ENCODE results near the gene KCTD4. TPM values are rescaled to one million over a fixed set of nuclear protein-coding genes. Genes with fewer than 3 reads are reported as not detected.
"Not testable (repeated sequence)": the region's sequence is repeated elsewhere in the genome, so short reads cannot be mapped to it uniquely, and the experiment has no call there.

KCTD4 gene
- total RNA-seq, 1 experiment from 2014 or later, result not detected

- DNase-seq, result no peak
- Histone ChIP-seq H3K27me3 (replicated peaks; ENCODE audit: control insufficient read depth, insufficient read depth, low read length) (no peaks in the 10 kb centered on the region), H3K9me3 (no peaks in the 10 kb centered on the region), H3K36me3 (ENCODE audit: control insufficient read depth, insufficient read depth, low read length) (no peaks in the 10 kb centered on the region), H3K4me1 (peaks cover 16% of the 10 kb centered on the region), H3K4me3 (ENCODE audit: low read depth, low read length) (no peak overlapping the region)
- TF ChIP-seq, protein P1, sequence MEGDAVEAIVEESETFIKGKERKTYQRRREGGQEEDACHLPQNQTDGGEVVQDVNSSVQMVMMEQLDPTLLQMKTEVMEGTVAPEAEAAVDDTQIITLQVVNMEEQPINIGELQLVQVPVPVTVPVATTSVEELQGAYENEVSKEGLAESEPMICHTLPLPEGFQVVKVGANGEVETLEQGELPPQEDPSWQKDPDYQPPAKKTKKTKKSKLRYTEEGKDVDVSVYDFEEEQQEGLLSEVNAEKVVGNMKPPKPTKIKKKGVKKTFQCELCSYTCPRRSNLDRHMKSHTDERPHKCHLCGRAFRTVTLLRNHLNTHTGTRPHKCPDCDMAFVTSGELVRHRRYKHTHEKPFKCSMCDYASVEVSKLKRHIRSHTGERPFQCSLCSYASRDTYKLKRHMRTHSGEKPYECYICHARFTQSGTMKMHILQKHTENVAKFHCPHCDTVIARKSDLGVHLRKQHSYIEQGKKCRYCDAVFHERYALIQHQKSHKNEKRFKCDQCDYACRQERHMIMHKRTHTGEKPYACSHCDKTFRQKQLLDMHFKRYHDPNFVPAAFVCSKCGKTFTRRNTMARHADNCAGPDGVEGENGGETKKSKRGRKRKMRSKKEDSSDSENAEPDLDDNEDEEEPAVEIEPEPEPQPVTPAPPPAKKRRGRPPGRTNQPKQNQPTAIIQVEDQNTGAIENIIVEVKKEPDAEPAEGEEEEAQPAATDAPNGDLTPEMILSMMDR (IDR thresholded peaks at IDR 0.05; ENCODE audit: insufficient read depth in 1 of 2, low read depth in 1 of 2, low read length in 1 of 2, severe bottlenecking in 1 of 2, unreplicated experiment in 1 of 2), result no peak
- no TSS peak for BruUV-seq (replicated peaks)
- intact Hi-C loops (cut with micrococcal nuclease; ENCODE audit: unreplicated experiment), result loop anchor here (10.0 kb wide), 1 partner anchor 147 kb away; no protein-coding TSS in a partner anchor
- Mint-ChIP-seq H3K27ac (ENCODE audit: unreplicated experiment) (no peak overlapping the region), H3K4me3 (ENCODE audit: unreplicated experiment) (no peak overlapping the region), H3K4me1 (ENCODE audit: low read depth, unreplicated experiment) (no peaks in the 10 kb centered on the region), H3K27me3 (ENCODE audit: insufficient read depth, unreplicated experiment) (no peaks in the 10 kb centered on the region), H3K36me3 (ENCODE audit: insufficient read depth, unreplicated experiment) (peaks cover 10% of the 10 kb centered on the region), H3K9me3 (ENCODE audit: unreplicated experiment) (no peaks in the 10 kb centered on the region)
- ChIA-PET CTCF (no interaction called here), POLR2A (no interaction called here)
These were observed 9.0 kb downstream of the KCTD4 start for GRCh38 chr13:45191874-45192273.

GRCh38 chr13:45189511-45189910 lies 11.3 kb downstream of the KCTD4 start:
- H3K27ac Mint-ChIP-seq (ENCODE audit: unreplicated experiment); H3K9me3 ChIP-seq; H3K4me3 Mint-ChIP-seq (ENCODE audit: unreplicated experiment); DNase-seq; BruUV-seq (replicated peaks); intact Hi-C loops (cut with micrococcal nuclease; ENCODE audit: unreplicated experiment); H3K4me3 ChIP-seq (ENCODE audit: low read depth, low read length); H3K36me3 ChIP-seq (ENCODE audit: control insufficient read depth, insufficient read depth, low read length); H3K9me3 Mint-ChIP-seq (ENCODE audit: unreplicated experiment); CTCF ChIA-PET; H3K27me3 Mint-ChIP-seq (ENCODE audit: insufficient read depth, unreplicated experiment); H3K27me3 ChIP-seq (replicated peaks; ENCODE audit: control insufficient read depth, insufficient read depth, low read length); POLR2A ChIA-PET; H3K4me1 ChIP-seq; H3K4me1 Mint-ChIP-seq (ENCODE audit: low read depth, unreplicated experiment); H3K36me3 Mint-ChIP-seq (ENCODE audit: insufficient read depth, unreplicated experiment): not testable (repeated sequence)

- H3K27me3 Mint-ChIP-seq (ENCODE audit: insufficient read depth, unreplicated experiment); H3K36me3 Mint-ChIP-seq (ENCODE audit: insufficient read depth, unreplicated experiment); POLR2A ChIA-PET; H3K27me3 ChIP-seq (replicated peaks; ENCODE audit: control insufficient read depth, insufficient read depth, low read length); BruUV-seq (replicated peaks); H3K9me3 ChIP-seq; DNase-seq; H3K4me1 Mint-ChIP-seq (ENCODE audit: low read depth, unreplicated experiment); H3K9me3 Mint-ChIP-seq (ENCODE audit: unreplicated experiment); intact Hi-C loops (cut with micrococcal nuclease; ENCODE audit: unreplicated experiment); H3K4me3 ChIP-seq (ENCODE audit: low read depth, low read length); H3K4me3 Mint-ChIP-seq (ENCODE audit: unreplicated experiment); CTCF ChIA-PET; H3K27ac Mint-ChIP-seq (ENCODE audit: unreplicated experiment); H3K4me1 ChIP-seq; H3K36me3 ChIP-seq (ENCODE audit: control insufficient read depth, insufficient read depth, low read length): not testable (repeated sequence)
These were observed 11.8 kb downstream of the KCTD4 start for GRCh38 chr13:45189077-45189476.

- Mint-ChIP-seq H3K27ac (ENCODE audit: unreplicated experiment) (no peak overlapping the region), H3K4me3 (ENCODE audit: unreplicated experiment) (no peak overlapping the region), H3K4me1 (ENCODE audit: low read depth, unreplicated experiment) (no peaks in the 10 kb centered on the region), H3K36me3 (ENCODE audit: insufficient read depth, unreplicated experiment) (peaks cover 10% of the 10 kb centered on the region), H3K9me3 (ENCODE audit: unreplicated experiment) (no peaks in the 10 kb centered on the region), H3K27me3 (ENCODE audit: insufficient read depth, unreplicated experiment) (no peaks in the 10 kb centered on the region)
- no peaks in the 10 kb centered on the region for H3K36me3 ChIP-seq (ENCODE audit: control insufficient read depth, insufficient read depth, low read length)
- BruUV-seq (replicated peaks), result no TSS peak
- ChIA-PET POLR2A (interaction anchor here (0.6 kb wide), 1 partner anchor 181 kb away, joined by 3 read pairs; no protein-coding TSS in a partner anchor), CTCF (no interaction called here)
- intact Hi-C loops (cut with micrococcal nuclease; ENCODE audit: unreplicated experiment), result no loop called here
- TF ChIP-seq, protein P1 (IDR thresholded peaks at IDR 0.05; ENCODE audit: insufficient read depth in 1 of 2, low read depth in 1 of 2, low read length in 1 of 2, severe bottlenecking in 1 of 2, unreplicated experiment in 1 of 2), result no peak
- H3K4me3 ChIP-seq (ENCODE audit: low read depth, low read length), result no peak overlapping the region
- no peaks in the 10 kb centered on the region for H3K9me3 ChIP-seq
- H3K4me1 ChIP-seq, result peaks cover under 1% of the 10 kb centered on the region; the same call in 1 of the 2 replicates
- H3K27me3 ChIP-seq (replicated peaks; ENCODE audit: control insufficient read depth, insufficient read depth, low read length), result no peaks in the 10 kb centered on the region
- no peak for DNase-seq
These were observed 15.6 kb downstream of the KCTD4 start for GRCh38 chr13:45185286-45185685.

Measured in Caco-2 (cell line).